ENCODE measurements around the gene ULK4. TPM values are rescaled to one million over a fixed set of nuclear protein-coding genes. Genes with fewer than 3 reads are reported as not detected.

ULK4 gene
- total RNA-seq, 2 donors from 2014 or later = 11.1 to 17.9 TPM

DNA sequence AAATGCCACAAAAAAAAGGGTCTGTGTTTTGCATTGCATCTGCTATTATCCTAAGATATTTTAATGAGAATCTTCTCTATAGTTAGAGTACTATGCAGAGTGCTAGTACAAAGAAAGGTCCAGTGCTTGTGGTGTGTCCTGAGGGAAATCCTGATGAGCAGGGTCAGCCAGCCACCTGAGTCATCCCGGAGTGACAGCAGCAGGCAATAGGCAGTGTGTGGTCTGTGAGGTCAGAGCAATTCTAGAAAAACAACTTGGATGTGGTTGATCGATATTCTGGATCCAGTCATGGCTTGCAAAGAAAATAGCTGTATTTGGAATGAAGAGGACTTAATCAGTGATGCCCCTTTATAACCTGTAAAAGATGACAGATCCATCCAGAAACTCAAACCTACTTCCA, 643.4 kb downstream of the ULK4 start:
- no peaks in the 10 kb centered on the region for H3K36me3 ChIP-seq (ENCODE audit: control insufficient read depth, insufficient read depth, low read length)
- peaks cover 11% of the 10 kb centered on the region for H3K4me1 ChIP-seq (ENCODE audit: control insufficient read depth, insufficient read depth, low read length)
- H3K9ac ChIP-seq (ENCODE audit: extremely low read depth, low read length, poor library complexity, severe bottlenecking) = no peak overlapping the region
- 66 to 81% methylated on average over 2 of the region's 2 CpGs for WGBS, 2 experiments (ENCODE audit: insufficient coverage in 1 of 2, insufficient read length in 1 of 2)
- peaks cover 11% of the 10 kb centered on the region for H3K27me3 ChIP-seq (ENCODE audit: control insufficient read depth, insufficient read depth, low read length, poor library complexity, severe bottlenecking)
- H3K9me3 ChIP-seq (ENCODE audit: control insufficient read depth, low read length) = no peaks in the 10 kb centered on the region
- DNase-seq = no peak
- H3K4me3 Mint-ChIP-seq = no peak overlapping the region
- H3K27ac Mint-ChIP-seq = no peak overlapping the region
- no peaks in the 10 kb centered on the region for H3K9me3 Mint-ChIP-seq
- no peaks in the 10 kb centered on the region for H3K36me3 Mint-ChIP-seq (ENCODE audit: low read depth)
- H3K4me1 Mint-ChIP-seq = peaks cover 51% of the 10 kb centered on the region
- no peak overlapping the region for H3K4me3 ChIP-seq (ENCODE audit: low read length)
- no peaks in the 10 kb centered on the region for H3K27me3 Mint-ChIP-seq (ENCODE audit: insufficient read depth)
- TF ChIP-seq, protein P1, sequence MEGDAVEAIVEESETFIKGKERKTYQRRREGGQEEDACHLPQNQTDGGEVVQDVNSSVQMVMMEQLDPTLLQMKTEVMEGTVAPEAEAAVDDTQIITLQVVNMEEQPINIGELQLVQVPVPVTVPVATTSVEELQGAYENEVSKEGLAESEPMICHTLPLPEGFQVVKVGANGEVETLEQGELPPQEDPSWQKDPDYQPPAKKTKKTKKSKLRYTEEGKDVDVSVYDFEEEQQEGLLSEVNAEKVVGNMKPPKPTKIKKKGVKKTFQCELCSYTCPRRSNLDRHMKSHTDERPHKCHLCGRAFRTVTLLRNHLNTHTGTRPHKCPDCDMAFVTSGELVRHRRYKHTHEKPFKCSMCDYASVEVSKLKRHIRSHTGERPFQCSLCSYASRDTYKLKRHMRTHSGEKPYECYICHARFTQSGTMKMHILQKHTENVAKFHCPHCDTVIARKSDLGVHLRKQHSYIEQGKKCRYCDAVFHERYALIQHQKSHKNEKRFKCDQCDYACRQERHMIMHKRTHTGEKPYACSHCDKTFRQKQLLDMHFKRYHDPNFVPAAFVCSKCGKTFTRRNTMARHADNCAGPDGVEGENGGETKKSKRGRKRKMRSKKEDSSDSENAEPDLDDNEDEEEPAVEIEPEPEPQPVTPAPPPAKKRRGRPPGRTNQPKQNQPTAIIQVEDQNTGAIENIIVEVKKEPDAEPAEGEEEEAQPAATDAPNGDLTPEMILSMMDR (conservative IDR thresholded peaks at IDR 0.05) = no peak
- H3K27ac ChIP-seq (ENCODE audit: low read depth, low read length) = no peak overlapping the region

DNA sequence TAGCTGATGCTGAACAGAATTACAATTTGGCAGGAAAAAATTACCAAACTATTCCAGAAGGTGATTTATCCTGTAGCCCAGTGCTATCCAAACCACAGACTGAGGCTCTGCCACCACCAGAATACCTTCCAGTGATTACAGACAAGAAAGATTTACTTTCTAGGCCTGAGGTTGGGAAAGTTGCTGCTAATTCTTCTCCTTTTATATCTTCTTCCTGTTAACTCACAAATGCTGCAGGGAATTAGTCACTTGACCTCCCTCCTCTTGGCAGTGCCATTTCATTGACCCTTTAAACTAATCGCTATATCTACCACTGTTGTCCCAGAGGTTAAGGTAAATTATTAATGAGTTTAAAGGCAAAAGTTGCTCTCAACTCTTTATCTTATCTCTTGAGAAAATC, 644.2 kb downstream of the ULK4 start:
- no peaks in the 10 kb centered on the region for H3K9me3 Mint-ChIP-seq
- WGBS, 2 experiments (ENCODE audit: insufficient coverage in 1 of 2, insufficient read length in 1 of 2) = 80% methylated on average over 1 of the region's 1 CpG; no CpG with 5 or more reads in 1 of the 2 experiments
- no peak for DNase-seq
- H3K27ac Mint-ChIP-seq = no peak overlapping the region
- TF ChIP-seq, protein P1 (conservative IDR thresholded peaks at IDR 0.05) = no peak
- Histone ChIP-seq H3K27me3 (ENCODE audit: control insufficient read depth, insufficient read depth, low read length, poor library complexity, severe bottlenecking) (peaks cover 11% of the 10 kb centered on the region), H3K36me3 (ENCODE audit: control insufficient read depth, insufficient read depth, low read length) (no peaks in the 10 kb centered on the region), H3K4me1 (ENCODE audit: control insufficient read depth, insufficient read depth, low read length) (peaks cover 11% of the 10 kb centered on the region), H3K9ac (ENCODE audit: extremely low read depth, low read length, poor library complexity, severe bottlenecking) (no peak overlapping the region), H3K9me3 (ENCODE audit: control insufficient read depth, low read length) (no peaks in the 10 kb centered on the region), H3K27ac (ENCODE audit: low read depth, low read length) (no peak overlapping the region), H3K4me3 (ENCODE audit: low read length) (no peak overlapping the region)
- no peaks in the 10 kb centered on the region for H3K27me3 Mint-ChIP-seq (ENCODE audit: insufficient read depth)
- H3K36me3 Mint-ChIP-seq (ENCODE audit: low read depth) = no peaks in the 10 kb centered on the region
- H3K4me3 Mint-ChIP-seq = no peak overlapping the region
- peaks cover 44% of the 10 kb centered on the region for H3K4me1 Mint-ChIP-seq

DNA sequence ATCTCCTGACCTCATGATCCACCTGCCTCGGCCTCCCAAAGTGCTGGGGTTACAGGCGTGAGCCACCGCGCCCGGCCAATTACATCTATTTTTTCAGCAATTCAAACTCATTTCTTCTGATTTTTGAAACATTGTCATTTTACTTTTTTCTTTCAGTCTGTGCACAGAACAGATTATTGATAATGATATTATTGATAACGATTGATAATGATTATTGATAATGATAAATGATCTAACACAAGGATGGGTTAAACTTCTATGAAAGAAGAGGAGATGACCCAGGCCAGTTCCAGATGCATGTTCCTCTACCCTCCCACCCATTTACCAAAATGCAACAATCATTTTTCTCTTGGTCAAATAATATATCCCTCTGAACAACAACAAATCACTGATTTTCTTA, 644.6 kb downstream of the ULK4 start:
- 91% methylated on average over 6 of the region's 6 CpGs; no CpG with 5 or more reads in 1 of the 2 experiments for WGBS, 2 experiments (ENCODE audit: insufficient coverage in 1 of 2, insufficient read length in 1 of 2)
- H3K36me3 ChIP-seq (ENCODE audit: control insufficient read depth, insufficient read depth, low read length) = no peaks in the 10 kb centered on the region
- TF ChIP-seq, protein P1 (conservative IDR thresholded peaks at IDR 0.05) = no peak
- H3K27me3 ChIP-seq (ENCODE audit: control insufficient read depth, insufficient read depth, low read length, poor library complexity, severe bottlenecking) = peaks cover 11% of the 10 kb centered on the region
- Mint-ChIP-seq H3K9me3 (no peaks in the 10 kb centered on the region), H3K36me3 (ENCODE audit: low read depth) (no peaks in the 10 kb centered on the region), H3K4me3 (no peak overlapping the region), H3K27ac (no peak overlapping the region), H3K4me1 (peaks cover 40% of the 10 kb centered on the region), H3K27me3 (ENCODE audit: insufficient read depth) (no peaks in the 10 kb centered on the region)
- no peak overlapping the region for H3K27ac ChIP-seq (ENCODE audit: low read depth, low read length)
- no peaks in the 10 kb centered on the region for H3K9me3 ChIP-seq (ENCODE audit: control insufficient read depth, low read length)
- H3K9ac ChIP-seq (ENCODE audit: extremely low read depth, low read length, poor library complexity, severe bottlenecking) = no peak overlapping the region
- peaks cover 9% of the 10 kb centered on the region for H3K4me1 ChIP-seq (ENCODE audit: control insufficient read depth, insufficient read depth, low read length)
- no peak for DNase-seq
- no peak overlapping the region for H3K4me3 ChIP-seq (ENCODE audit: low read length)

All from endodermal cell (in vitro differentiated cells).